Measurements from ENCODE around the gene LRRIQ4. TPM values are rescaled to one million over a fixed set of nuclear protein-coding genes. Genes with fewer than 3 reads are reported as not detected.

LRRIQ4 gene
- under 1 TPM in 6 of 12 donors, not detected in 6; 0.08 to 0.23 (median 0.11) TPM for polyA plus RNA-seq (ENCODE audit: insufficient read length in 12 of 12)
- long read RNA-seq, donor 1: 0 reads
- long read RNA-seq, donor 2: 0 reads
- long read RNA-seq, donor 3: 0 reads
- long read RNA-seq, donor 4: 0 reads
- long read RNA-seq, donor 5: 0 reads
- long read RNA-seq, donor 6: 0 reads
- long read RNA-seq, donor 7: 0 reads
- long read RNA-seq, donor 8: 0 reads
- long read RNA-seq, donor 9: 0 reads
- long read RNA-seq, donor 10: 0 reads
- long read RNA-seq, donor 11: 0 reads

GRCh38 chr3:169812332-169813235 lies at the start of gene LRRIQ4, which contains the start of gene LRRC34:
Gene LRRIQ4 (plus strand): TSS chr3:169812870. CDS start chr3:169821922, 9,052 bp downstream.
Gene LRRC34 (minus strand): TSS chr3:169812904. CDS start chr3:169812548, 356 bp downstream.
- DNase-seq: peak; percentile 74

GRCh38 chr3:169764312-169764881 lies 48.3 kb upstream of the LRRIQ4 start:
- DNase-seq: peak; percentile 70

DNA sequence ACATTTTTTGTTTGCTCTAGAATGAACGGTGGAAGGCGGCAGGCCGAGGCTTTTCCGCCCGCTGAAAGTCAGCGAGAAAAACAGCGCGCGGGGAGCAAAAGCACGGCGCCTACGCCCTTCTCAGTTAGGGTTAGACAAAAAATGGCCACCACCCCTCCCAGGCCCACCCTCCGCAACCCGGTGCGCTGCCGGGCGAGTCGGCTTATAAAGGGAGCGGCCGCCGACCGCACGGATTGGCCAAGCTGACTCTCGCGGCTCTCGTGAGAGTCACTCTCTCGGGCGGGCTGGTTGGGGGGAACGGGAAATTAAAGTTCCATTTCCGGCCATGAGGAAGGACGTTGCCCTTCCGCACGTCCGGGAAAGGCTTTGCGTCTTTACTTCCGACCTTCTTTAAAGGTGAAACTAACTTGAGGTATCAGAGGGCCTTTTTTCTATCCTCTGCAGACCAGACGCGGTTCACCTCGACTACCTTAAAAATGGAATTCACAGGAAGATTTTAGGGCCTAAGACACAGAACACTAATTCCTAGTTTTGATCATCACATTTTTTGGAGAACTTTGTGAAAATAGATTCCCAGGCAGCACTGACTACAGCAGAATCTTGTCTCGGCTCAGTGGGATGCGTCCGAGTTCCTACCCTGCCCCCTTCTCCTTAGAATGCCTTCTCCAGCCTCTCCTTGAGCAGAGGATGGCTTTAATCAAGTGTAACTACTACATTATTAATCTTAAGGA lies 47.6 kb upstream of the LRRIQ4 start, which contains the start of gene TERC:
TERC (minus strand) TSS at position 179 of the 731 bp plus-strand sequence.
- peak; percentile 95 for DNase-seq

- peak; percentile 72 for DNase-seq
Measured at GRCh38 chr3:169769287-169770181, 43.1 kb upstream of the LRRIQ4 start, which contains the start of gene ACTRT3. Gene ACTRT3 (minus strand): TSS chr3:169769561. CDS start chr3:169769520, 41 bp downstream.

GRCh38 chr3:169771497-169772304 lies 41.0 kb upstream of the LRRIQ4 start:
- DNase-seq: peak; percentile 92

DNA sequence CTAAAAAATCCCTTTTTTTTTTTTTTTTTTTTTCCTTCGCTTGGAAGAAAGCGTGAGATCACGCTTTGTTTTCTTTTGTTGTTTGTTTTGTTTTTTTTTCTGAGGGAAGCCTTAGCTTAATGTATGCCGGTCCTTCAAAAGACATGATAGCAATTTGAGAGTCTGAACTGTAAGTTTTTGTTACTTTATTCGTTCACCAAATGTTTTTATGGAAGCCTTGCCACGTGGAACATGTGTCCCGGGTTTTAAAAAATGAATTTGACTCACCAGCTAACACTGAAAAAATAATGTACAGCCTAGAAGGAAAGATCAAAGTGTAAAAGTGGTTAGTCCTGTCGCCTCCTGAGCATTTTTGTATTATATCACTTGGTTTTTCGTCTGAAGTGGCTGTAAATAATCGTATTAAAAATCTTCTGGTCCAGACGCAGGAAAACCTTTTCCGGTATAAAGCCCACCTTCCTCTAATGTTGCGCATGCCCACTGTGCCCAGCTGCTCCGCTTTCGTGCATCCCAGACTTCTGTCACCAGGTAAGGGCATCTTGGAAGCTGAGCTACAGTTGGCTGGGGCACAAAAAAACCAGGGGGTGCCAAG lies 40.3 kb upstream of the LRRIQ4 start:
- peak; percentile 90 for DNase-seq

GRCh38 chr3:169772897-169773816 lies 39.5 kb upstream of the LRRIQ4 start, which contains the start of gene MYNN:
Gene MYNN (plus strand): TSS chr3:169773396. CDS start chr3:169774296, 900 bp downstream.
- peak; percentile 97 for DNase-seq

DNA sequence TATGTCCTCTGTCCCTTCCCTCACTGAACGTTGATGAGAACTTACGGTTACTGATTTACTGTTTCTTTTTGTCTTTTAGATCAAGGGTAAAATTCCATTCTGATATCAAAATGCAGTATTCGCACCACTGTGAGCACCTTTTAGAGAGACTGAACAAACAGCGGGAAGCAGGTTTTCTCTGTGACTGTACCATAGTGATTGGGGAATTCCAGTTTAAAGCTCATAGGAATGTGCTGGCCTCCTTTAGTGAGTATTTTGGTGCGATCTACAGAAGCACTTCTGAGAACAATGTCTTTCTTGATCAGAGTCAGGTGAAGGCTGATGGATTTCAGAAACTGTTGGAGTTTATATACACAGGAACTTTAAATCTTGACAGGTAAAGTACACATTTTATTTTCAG lies 38.5 kb upstream of the LRRIQ4 start:
- DNase-seq: no peak

- DNase-seq: no peak
Measured at GRCh38 chr3:169777822-169778221, 34.8 kb upstream of the LRRIQ4 start.

- DNase-seq: no peak
Measured at GRCh38 chr3:169780742-169781141, 31.9 kb upstream of the LRRIQ4 start.

GRCh38 chr3:169781209-169781855 lies 31.3 kb upstream of the LRRIQ4 start:
- no peak for DNase-seq

- no peak for DNase-seq
Measured at GRCh38 chr3:169787120-169787519, 25.6 kb upstream of the LRRIQ4 start.

GRCh38 chr3:169787791-169788190 lies 24.9 kb upstream of the LRRIQ4 start:
- DNase-seq: no peak

GRCh38 chr3:169790219-169790618 lies 22.5 kb upstream of the LRRIQ4 start:
- no peak for DNase-seq

GRCh38 chr3:169790687-169791429 lies 21.8 kb upstream of the LRRIQ4 start:
- DNase-seq: no peak

- no peak for DNase-seq
Measured at GRCh38 chr3:169792359-169792758, 20.3 kb upstream of the LRRIQ4 start.

DNA sequence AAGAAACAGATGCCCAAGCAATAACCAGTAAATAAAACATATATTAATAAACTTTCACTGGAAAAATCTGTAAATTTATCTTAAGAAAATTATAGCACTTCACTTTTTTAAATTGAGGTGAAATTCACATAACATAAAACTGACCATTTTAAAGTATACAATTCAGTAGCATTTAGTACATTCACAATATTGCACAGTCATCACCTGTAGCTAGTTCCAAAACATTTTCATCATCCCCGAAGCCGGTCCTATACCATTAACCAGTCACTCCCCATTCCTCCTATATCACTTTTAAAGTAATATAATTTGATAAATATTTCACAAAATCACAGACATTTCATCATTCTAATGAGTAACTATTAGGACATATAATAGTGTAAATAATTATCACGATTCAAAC lies 8.0 kb upstream of the LRRIQ4 start:
- DNase-seq: no peak
